HG03025 (cell line): ENCODE data around the gene ASCL3.
"Not testable (repeated sequence)": the region's sequence is repeated elsewhere in the genome, so short reads cannot be mapped to it uniquely, and the experiment has no call there.

Experiments
- ATAC-seq: cut with Tn5 transposase; IDR thresholded peaks from one replicate; pipeline ENCODE4 v1.9.1; 2021; ENCODE audit warnings: mild to moderate bottlenecking, moderate library complexity; ENCODE audit not compliant: unreplicated experiment, low FRiP score

ASCL3 gene

DNA sequence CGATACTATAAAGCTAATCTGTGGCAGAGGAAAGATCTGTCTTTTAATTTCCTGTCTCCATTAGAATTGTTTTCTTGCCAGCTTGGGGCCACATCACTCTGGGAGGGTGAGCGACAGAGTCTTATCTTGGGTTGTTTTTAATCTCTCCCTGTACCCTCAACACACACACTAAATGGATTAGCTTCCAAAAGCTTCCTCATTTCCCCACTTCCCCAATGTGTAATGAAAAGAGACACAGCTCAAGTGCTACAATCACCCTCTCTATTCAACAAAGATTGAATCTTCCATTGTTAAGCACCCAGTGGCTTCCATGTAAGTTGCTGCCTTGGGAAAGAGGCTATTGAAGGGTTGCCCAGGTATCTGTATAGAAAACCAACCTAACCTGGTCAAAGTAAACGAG is 6.1 kb upstream of the ASCL3 start:
- no peak for ATAC-seq

- no peak for ATAC-seq
Observed at GRCh38 chr11:8947230-8947943, 4.6 kb upstream of the ASCL3 start.

DNA sequence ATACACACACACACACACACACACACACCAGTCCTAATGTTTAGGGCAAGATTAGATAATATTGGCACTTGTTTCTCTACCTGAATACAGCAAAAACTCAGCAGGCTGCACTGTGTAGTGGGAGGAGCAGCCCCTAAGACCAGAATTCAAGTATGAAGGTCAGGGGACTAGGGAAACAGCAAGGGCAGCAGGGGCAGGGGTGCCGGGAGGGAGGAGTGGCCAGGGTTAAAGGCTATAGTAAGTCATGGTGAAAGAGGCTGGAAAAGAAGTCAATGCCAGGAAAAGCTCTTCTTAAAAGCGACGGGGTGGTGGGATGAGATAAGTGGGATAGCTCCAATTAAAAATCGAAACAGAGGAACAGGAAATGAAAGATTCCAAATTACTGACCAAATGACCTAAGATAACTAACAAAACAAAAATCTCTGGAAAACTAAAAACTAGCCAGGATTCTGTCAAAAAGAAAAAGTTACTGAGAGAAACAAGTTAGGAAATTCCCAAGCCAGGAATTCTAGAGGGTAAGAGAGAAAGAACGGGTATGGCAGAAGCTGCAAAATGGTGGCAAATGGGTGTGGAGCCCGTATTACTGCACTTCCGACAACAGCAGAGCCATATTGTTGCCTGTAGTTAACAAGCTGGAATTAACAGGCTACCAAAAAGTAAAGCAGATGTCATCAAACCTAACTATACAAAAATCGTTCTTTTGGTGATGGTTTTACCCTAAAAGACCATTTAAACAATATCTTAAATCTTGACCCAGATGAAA is 1.3 kb downstream of the ASCL3 start:
- no peak for ATAC-seq

- no peak for ATAC-seq
Observed at GRCh38 chr11:8937659-8938058, 5.2 kb downstream of the ASCL3 start.

GRCh38 chr11:8937159-8937558 is 5.7 kb downstream of the ASCL3 start:
- no peak for ATAC-seq

GRCh38 chr11:8935789-8936188 is 7.0 kb downstream of the ASCL3 start:
- not testable (repeated sequence) for ATAC-seq

DNA sequence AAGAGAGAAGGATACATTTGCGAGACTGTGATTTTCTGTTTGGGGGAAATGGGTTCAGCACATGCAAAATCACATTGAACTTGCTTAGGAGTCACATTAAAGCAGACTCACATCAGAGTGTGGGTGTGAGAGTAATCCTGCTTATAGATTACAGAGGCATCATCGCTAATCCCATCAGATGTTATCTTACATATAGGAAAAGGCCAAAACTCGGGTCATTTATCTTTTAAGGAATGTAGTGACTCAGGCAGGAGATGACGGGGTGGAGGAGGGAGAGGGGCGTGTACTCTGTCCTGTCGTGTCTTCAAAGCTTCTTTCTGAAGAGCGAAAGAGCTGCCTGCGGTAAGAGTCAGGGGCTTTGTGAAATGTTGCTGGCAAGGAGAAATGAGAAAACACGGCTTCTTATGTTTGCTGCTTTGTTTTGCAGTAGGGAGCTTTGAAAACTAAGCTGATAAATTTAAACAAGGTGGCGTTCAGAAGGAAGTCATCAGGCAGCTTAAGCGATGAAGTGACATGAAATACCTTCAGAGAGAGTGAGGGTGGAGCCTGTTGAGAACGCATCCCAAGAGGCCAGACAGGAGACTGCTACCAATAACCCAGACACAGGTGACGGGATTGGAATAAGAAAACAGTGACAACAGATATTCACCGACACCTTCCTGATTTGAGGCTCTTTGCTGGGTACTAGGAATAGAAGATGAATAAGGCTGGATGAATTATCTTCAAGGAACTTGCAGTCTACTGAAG is 7.9 kb downstream of the ASCL3 start:
- no peak for ATAC-seq

GRCh38 chr11:8933931-8934330 is 8.9 kb downstream of the ASCL3 start:
- no peak for ATAC-seq

GRCh38 chr11:8932564-8933180 is 10.1 kb downstream of the ASCL3 start, which contains the start of gene C11orf16:
Gene C11orf16 (minus strand): TSS chr11:8932947. CDS start chr11:8932308, 639 bp downstream.
- ATAC-seq, result no peak

DNA sequence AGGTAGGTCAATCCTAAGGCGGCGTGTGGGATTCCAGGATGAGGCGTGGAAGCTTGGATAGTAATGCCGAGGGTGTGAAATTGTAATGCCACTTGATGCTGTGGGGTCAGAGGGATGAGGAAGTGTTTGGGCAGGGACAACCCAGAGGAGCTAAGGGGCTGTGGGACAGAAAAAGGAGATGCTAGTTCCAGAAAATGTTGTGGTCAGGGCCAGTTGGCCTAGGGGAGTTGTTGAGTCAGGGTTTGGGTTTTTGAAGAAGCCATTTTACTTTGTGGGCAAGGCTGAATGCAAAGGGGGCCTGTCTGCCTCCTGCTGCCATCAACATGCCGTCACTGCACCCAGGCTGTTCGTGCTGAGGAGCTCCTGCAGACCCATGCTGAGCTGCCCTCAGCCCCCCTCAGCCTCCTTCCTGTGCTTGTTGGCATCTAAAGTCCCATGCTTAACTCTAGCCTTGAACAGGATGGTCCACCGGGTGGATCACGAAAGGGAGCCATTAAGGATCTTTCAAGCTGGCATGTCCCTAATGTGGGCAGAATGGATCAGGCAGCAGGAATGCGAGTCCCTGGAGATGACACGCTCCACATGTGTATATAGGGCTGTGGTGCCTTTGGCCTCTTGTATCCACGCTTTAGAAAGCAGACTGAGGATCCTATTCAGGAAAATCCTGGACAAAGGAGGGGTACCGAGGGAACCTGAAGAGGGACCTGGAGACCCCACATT is 12.2 kb downstream of the ASCL3 start:
- ATAC-seq, result no peak

- ATAC-seq, result no peak
Observed at GRCh38 chr11:8928981-8929615, 13.7 kb downstream of the ASCL3 start.

DNA sequence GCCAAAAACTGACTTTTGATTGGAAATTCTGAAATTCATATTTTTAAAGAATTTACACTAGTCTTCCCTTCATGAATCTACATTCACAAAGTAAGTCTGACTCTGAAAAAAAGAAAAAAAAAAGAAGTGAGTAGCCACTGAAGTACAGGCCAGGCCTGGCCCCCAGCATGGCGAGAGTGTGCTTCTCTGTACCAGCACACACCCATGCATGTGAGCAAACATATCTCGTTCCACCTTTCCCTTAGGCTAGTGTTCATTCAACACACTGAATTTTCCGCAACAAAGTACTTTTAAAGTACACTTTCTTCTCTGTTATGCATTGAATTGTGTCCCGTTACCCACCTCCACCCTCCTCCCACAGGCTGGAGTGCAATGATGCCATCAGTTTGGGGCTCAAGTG is 14.6 kb downstream of the ASCL3 start:
- ATAC-seq, result no peak

- ATAC-seq, result no peak
Observed at GRCh38 chr11:8927233-8927632, 15.6 kb downstream of the ASCL3 start.

- ATAC-seq, result no peak
Observed at GRCh38 chr11:8926236-8926635, 16.6 kb downstream of the ASCL3 start.

- no peak for ATAC-seq
Observed at GRCh38 chr11:8925711-8926110, 17.1 kb downstream of the ASCL3 start.

DNA sequence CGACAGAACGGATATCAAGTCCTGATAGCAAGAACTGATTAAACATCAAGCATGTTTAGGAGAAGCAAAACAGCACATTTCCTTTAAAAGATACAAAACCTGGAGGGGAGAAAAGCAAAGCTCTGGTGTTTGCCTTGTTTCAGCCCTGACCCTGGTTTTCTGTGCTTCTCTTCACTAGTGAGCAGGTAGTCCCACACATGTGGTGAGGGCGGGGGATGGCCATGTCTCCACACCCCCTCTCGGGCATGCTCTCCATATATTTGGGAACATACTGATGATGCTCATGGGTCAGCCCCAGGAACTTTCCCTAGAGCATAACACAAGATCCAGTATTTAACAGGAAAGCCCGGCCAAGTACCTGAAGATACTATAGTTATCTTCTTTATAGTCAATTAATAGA is 20.1 kb downstream of the ASCL3 start:
- ATAC-seq, result no peak

- no peak for ATAC-seq
Observed at GRCh38 chr11:8917157-8917825, 25.5 kb downstream of the ASCL3 start.

- no peak for ATAC-seq
Observed at GRCh38 chr11:8914661-8915018, 28.2 kb downstream of the ASCL3 start.

DNA sequence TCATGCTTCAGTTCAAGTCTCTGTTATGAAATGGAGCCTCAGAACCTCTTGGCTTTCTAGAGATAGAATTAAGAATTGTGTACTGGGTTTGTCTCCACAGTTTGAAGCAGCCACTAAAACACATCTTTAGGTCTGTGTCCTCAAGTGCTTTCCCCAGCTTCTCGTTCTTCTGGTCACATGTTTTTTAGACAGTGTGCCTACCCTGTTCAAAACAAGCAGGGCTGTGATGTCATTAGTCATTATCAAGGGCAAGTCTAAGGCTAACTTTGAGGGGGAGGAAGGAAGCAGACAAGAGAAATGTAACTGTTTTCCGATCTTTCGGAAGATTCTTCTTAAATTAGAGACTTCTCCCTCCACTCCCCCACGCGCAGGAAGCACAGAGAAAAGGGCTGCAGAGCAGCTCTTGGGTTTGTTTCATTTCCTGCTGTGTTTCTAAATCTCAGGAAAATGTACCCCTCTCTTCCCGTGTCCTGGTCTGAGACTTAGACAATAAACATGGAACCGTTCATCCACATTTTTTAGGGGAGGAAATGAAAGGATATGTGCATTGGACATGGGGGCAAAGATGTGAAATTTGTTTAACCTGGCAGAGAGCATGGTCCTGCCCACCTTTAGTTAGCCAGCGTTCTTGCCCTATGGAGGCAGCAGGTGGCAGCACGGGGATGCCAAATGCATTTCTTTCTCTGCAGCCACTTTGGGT is 28.7 kb downstream of the ASCL3 start:
- no peak for ATAC-seq
